Endothelial cell of umbilical vein (primary cell): ENCODE data around the gene CCDC40.

Experiments
- CTCF ChIP-seq, 2 donors: IDR thresholded peaks; 1 replicate in 1 of 2; 2 replicates in 1 of 2; pipeline ENCODE4 v1.5.1; 2011; ENCODE audit warnings: low read length in 2 of 2, mild to moderate bottlenecking in 2 of 2, moderate library complexity in 2 of 2, control low read depth in 1 of 2, inconsistent platforms in 1 of 2, low read depth in 1 of 2; ENCODE audit not compliant: insufficient read depth in 1 of 2; ENCODE audit errors: extremely low read depth in 1 of 2
- EZH2 ChIP-seq: IDR thresholded peaks from 2 replicates; pipeline ENCODE4 v1.6.1; 2012; ENCODE audit warnings: borderline replicate concordance, low read depth, mild to moderate bottlenecking, moderate library complexity, low read length, inconsistent platforms; ENCODE audit not compliant: severe bottlenecking
- FOS ChIP-seq: IDR thresholded peaks from 2 replicates; pipeline ENCODE4 v1.6.1; 2011; ENCODE audit warnings: mild to moderate bottlenecking, low read length, moderate library complexity, borderline replicate concordance; ENCODE audit not compliant: insufficient read depth
- JUN ChIP-seq: IDR thresholded peaks from 2 replicates; pipeline ENCODE4 v1.6.1; 2011; ENCODE audit warnings: borderline replicate concordance, low read depth; ENCODE audit not compliant: insufficient read length, insufficient read depth
- MAX ChIP-seq: IDR thresholded peaks from 2 replicates; pipeline ENCODE4 v1.6.1; 2011; ENCODE audit not compliant: insufficient read depth, insufficient read length
- MYC ChIP-seq: IDR thresholded peaks from one replicate; pipeline ENCODE4 v1.6.1; 2011; ENCODE audit warnings: mild to moderate bottlenecking, low read depth, low read length
- POLR2A ChIP-seq: IDR thresholded peaks from 2 replicates; pipeline ENCODE4 v1.6.1; 2012; ENCODE audit warnings: low read depth, mild to moderate bottlenecking, control low read depth, low read length
- POLR2AphosphoS5 ChIP-seq: IDR thresholded peaks from 2 replicates; pipeline ENCODE4 v1.6.1; 2012; ENCODE audit warnings: low read depth, mild to moderate bottlenecking, control low read depth, low read length, moderate library complexity; ENCODE audit not compliant: insufficient read depth

GRCh38 chr17:80133626-80133970, 97.2 kb downstream of the CCDC40 start:
- TF ChIP-seq POLR2A (no peak), POLR2AphosphoS5 (no peak), CTCF (IDR thresholded peaks at IDR 0.05; ENCODE audit: extremely low read depth in 1 of 2, insufficient read depth in 1 of 2, low read depth in 1 of 2, low read length in 2 of 2) (no peak), EZH2 (no peak), MAX (no peak), MYC (no peak), FOS (no peak), JUN (no peak)
